Keratinocyte (primary cell): ENCODE data around the gene MIDN.

Experiments used
- CTCF ChIP-seq, 3 experiments: IDR thresholded peaks in 1 of 3; conservative IDR thresholded peaks in 1 of 3; optimal IDR thresholded peaks in 1 of 3; 2 replicates in 2 of 3; 3 replicates in 1 of 3; pipeline versions ENCODE3 to v1.5.1; 2011; ENCODE audit warnings: low read length in 3 of 3, mild to moderate bottlenecking in 3 of 3, moderate library complexity in 2 of 3, control low read depth in 1 of 3, inconsistent platforms in 1 of 3; ENCODE audit not compliant: insufficient read depth in 2 of 3; ENCODE audit errors: extremely low read depth in 1 of 3
- EZH2 ChIP-seq: IDR thresholded peaks from one replicate; pipeline ENCODE4 v1.6.1; 2012; ENCODE audit warnings: inconsistent platforms, mild to moderate bottlenecking, low read length, moderate library complexity

GRCh38 chr19:1292419-1293151, 44.2 kb downstream of the MIDN start:
- TF ChIP-seq CTCF (optimal IDR thresholded peaks at IDR 0.05 in 1 of 3, IDR thresholded peaks at IDR 0.05 in 1 of 3, conservative IDR thresholded peaks at IDR 0.05 in 1 of 3; ENCODE audit: extremely low read depth in 1 of 3, insufficient read depth in 2 of 3, low read length in 3 of 3) (no peak), EZH2 (no peak)
